ENCODE data around the gene DCXR.

DNA sequence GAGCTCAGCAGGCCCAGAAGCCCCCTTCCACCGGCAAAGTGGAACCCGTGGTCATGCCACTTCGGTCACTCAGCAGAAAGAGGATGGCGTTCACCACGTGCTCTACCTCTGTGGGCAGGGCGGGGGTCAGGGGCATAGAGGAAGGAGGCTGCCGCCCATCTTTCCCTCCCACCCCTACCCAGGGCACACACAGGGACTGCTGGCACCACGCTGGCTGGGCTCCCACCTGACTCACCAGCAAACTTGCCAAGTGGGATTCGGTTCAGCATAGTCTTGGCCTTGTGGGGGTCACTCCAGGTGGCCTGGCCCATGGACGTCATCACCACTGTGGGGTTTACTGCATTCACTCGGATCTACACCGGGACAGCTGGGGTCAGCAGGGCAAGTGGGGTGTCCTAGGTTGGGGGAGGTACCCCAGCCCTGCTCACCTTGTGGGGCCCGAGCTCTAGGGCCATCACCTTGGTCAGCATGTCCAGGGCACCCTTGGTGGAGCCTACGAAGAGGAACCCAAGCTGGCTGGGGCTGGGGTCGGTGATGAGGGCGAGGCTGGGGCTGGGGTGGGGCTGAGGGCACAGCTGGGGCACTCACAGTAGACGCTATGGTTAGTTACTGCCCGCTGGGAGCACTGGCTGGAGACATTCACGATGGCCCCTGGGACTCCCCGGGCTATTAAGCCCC, 1.4 kb downstream of the DCXR start:
- no peak for TF ChIP-seq EZH2 (IDR thresholded peaks at IDR 0.05; ENCODE audit: insufficient read depth, poor library complexity, severe bottlenecking)
- no peak for TF ChIP-seq EZH2phosphoT487 (IDR thresholded peaks at IDR 0.05; ENCODE audit: insufficient read depth, low read depth)
